ENCODE measurements around the gene FAM170B.

FAM170B gene

GRCh38 chr10:49081547-49082275, 52.1 kb downstream of the FAM170B start:
- peaks cover 5% of the 10 kb centered on the region; the same call in 1 of the 2 replicates for H3K9me3 ChIP-seq (ENCODE audit: control insufficient read depth, insufficient read depth, low read depth, low read length)
- no peak overlapping the region for H3K27ac ChIP-seq (ENCODE audit: low read depth, low read length)
- H3K4me3 ChIP-seq (ENCODE audit: low read depth, low read length) = no peak overlapping the region
- no peaks in the 10 kb centered on the region for H3K27me3 ChIP-seq (ENCODE audit: control insufficient read depth, insufficient read depth, low read length)
- H3K36me3 ChIP-seq (ENCODE audit: control insufficient read depth, insufficient read depth, low read length) = no peaks in the 10 kb centered on the region
- peaks cover 12% of the 10 kb centered on the region for H3K4me1 ChIP-seq (ENCODE audit: control insufficient read depth, insufficient read depth, low read length)
- no peak overlapping the region for H3K9ac ChIP-seq (ENCODE audit: low read length)

Data from HUES6 (cell line).